Immature natural killer cell (primary cell): Measurements from ENCODE around the gene CYB5D1. TPM values are rescaled to one million over a fixed set of nuclear protein-coding genes. Genes with fewer than 3 reads are reported as not detected.
"Not testable (repeated sequence)": the region's sequence is repeated elsewhere in the genome, so short reads cannot be mapped to it uniquely, and the experiment has no call there.

Experiments
- DNase-seq, 3 donors: peaks; one replicate each; pipeline ENCODE4 v3.0.0; 2022; ENCODE audit warnings: mixed read lengths in 1 of 3
- H3K27ac Mint-ChIP-seq, 6 donors: one replicate each; pipeline ENCODE4 v1.8.0; 2020; ENCODE audit warnings: mixed read lengths in 6 of 6, mild to moderate bottlenecking in 5 of 6, inconsistent platforms in 4 of 6, moderate library complexity in 3 of 6
- H3K27me3 Mint-ChIP-seq, 3 donors: one replicate each; pipeline ENCODE4 v1.8.0; 2020 to 2021; ENCODE audit warnings: low read depth in 3 of 3, mild to moderate bottlenecking in 3 of 3, mixed read lengths in 3 of 3, moderate library complexity in 3 of 3, inconsistent platforms in 1 of 3
- H3K36me3 Mint-ChIP-seq, 3 donors: one replicate each; pipeline ENCODE4 v1.8.0; 2020; ENCODE audit warnings: mixed read lengths in 3 of 3, inconsistent platforms in 2 of 3, mild to moderate bottlenecking in 2 of 3
- H3K4me1 Mint-ChIP-seq, 2 donors: one replicate each; pipeline ENCODE4 v1.8.0; 2020; ENCODE audit warnings: inconsistent platforms in 2 of 2, mild to moderate bottlenecking in 2 of 2, mixed read lengths in 2 of 2, moderate library complexity in 1 of 2
- H3K4me3 Mint-ChIP-seq, 5 donors: one replicate each; pipeline ENCODE4 v1.8.0; 2020; ENCODE audit warnings: mild to moderate bottlenecking in 5 of 5, mixed read lengths in 5 of 5, inconsistent platforms in 3 of 5, moderate library complexity in 3 of 5
- H3K9me3 Mint-ChIP-seq, 6 donors: one replicate each; pipeline ENCODE4 v1.8.0; 2020; ENCODE audit warnings: mild to moderate bottlenecking in 6 of 6, mixed read lengths in 6 of 6, inconsistent platforms in 4 of 6, moderate library complexity in 3 of 6
- polyA plus RNA-seq, 3 donors: library from polyadenylated mRNA; unstranded; fragments of 300-500 nt; fragmentation: Illumina TruSeq; gene quantifications; one replicate each; pipeline ENCODE4 v1.2.3, GENCODE V29; 2021

Gene CYB5D1
- polyA plus RNA-seq, 3 donors from 2014 or later = 2.9 to 3.7 TPM; not detected in 1

GRCh38 chr17:7862692-7863437, 5.1 kb downstream of the CYB5D1 start:
- Mint-ChIP-seq H3K4me3 (no peak overlapping the region), H3K27ac (peak overlapping the region in 1 of 6 donors; percentile 73), H3K4me1 (peaks cover 18 to 21% of the 10 kb centered on the region in 2 donors), H3K27me3 (peaks cover 0 to 5% (median 2%) of the 10 kb centered on the region in 3 donors), H3K9me3 (no peaks in the 10 kb centered on the region), H3K36me3 (peaks cover 0 to 9% (median 8%) of the 10 kb centered on the region in 3 donors)
- DNase-seq = peak; percentile 55 to 61 (median 58)

- not testable (repeated sequence) for H3K27ac Mint-ChIP-seq, H3K4me3 Mint-ChIP-seq, H3K9me3 Mint-ChIP-seq, DNase-seq, H3K36me3 Mint-ChIP-seq, H3K27me3 Mint-ChIP-seq
- H3K4me1 Mint-ChIP-seq = peaks cover 30 to 34% of the 10 kb centered on the region in 2 donors
These were observed 6.6 kb downstream of the CYB5D1 start for GRCh38 chr17:7864384-7864783.

GRCh38 chr17:7864995-7865650, 7.3 kb downstream of the CYB5D1 start:
- Mint-ChIP-seq H3K9me3 (no peaks in the 10 kb centered on the region), H3K36me3 (peaks cover 0 to 11% (median 9%) of the 10 kb centered on the region in 3 donors), H3K27ac (peak overlapping the region in 1 of 6 donors; percentile 69), H3K4me1 (peaks cover 33 to 34% of the 10 kb centered on the region in 2 donors), H3K27me3 (peaks cover 0 to 2% (median 0%) of the 10 kb centered on the region in 3 donors), H3K4me3 (no peak overlapping the region)
- no peak for DNase-seq

- Mint-ChIP-seq H3K27me3 (no peaks in the 10 kb centered on the region), H3K36me3 (peaks cover 0 to 12% (median 7%) of the 10 kb centered on the region in 3 donors), H3K9me3 (no peaks in the 10 kb centered on the region), H3K27ac (peak overlapping the region; percentile 73 to 94 (median 86)), H3K4me3 (peak overlapping the region; percentile 61 to 88 (median 75)), H3K4me1 (peaks cover 34 to 40% of the 10 kb centered on the region in 2 donors)
- DNase-seq = peak in 2 of 3 donors; percentile 24 to 39
These were observed 10.1 kb downstream of the CYB5D1 start for GRCh38 chr17:7867881-7868329.

- Mint-ChIP-seq H3K4me3 (no peak overlapping the region), H3K36me3 (peaks cover 6 to 21% (median 10%) of the 10 kb centered on the region in 3 donors), H3K9me3 (no peaks in the 10 kb centered on the region), H3K4me1 (peaks cover 18 to 30% of the 10 kb centered on the region in 2 donors), H3K27ac (peak overlapping the region in 1 of 6 donors; percentile 48), H3K27me3 (no peaks in the 10 kb centered on the region)
- no peak for DNase-seq
These were observed 15.2 kb downstream of the CYB5D1 start for GRCh38 chr17:7873051-7873450.

- DNase-seq = no peak
- Mint-ChIP-seq H3K27ac (peak overlapping the region in 2 of 6 donors; percentile 5 to 51), H3K4me1 (peaks cover 4 to 19% of the 10 kb centered on the region in 2 donors), H3K27me3 (no peaks in the 10 kb centered on the region), H3K36me3 (peaks cover 6 to 21% (median 7%) of the 10 kb centered on the region in 3 donors), H3K9me3 (no peaks in the 10 kb centered on the region), H3K4me3 (no peak overlapping the region)
These were observed 18.1 kb downstream of the CYB5D1 start for GRCh38 chr17:7875804-7876370.

GRCh38 chr17:7878234-7878633, 20.4 kb downstream of the CYB5D1 start:
- H3K4me1 Mint-ChIP-seq = peaks cover 1 to 8% of the 10 kb centered on the region in 2 donors
- no peak overlapping the region for H3K4me3 Mint-ChIP-seq
- no peak overlapping the region for H3K27ac Mint-ChIP-seq
- no peaks in the 10 kb centered on the region for H3K27me3 Mint-ChIP-seq
- no peak for DNase-seq
- no peaks in the 10 kb centered on the region for H3K9me3 Mint-ChIP-seq
- H3K36me3 Mint-ChIP-seq = peaks cover 3 to 15% (median 7%) of the 10 kb centered on the region in 3 donors

- H3K27ac Mint-ChIP-seq = no peak overlapping the region
- peaks cover 5 to 7% of the 10 kb centered on the region in 2 donors for H3K4me1 Mint-ChIP-seq
- no peaks in the 10 kb centered on the region for H3K9me3 Mint-ChIP-seq
- no peak overlapping the region for H3K4me3 Mint-ChIP-seq
- no peak for DNase-seq
- H3K36me3 Mint-ChIP-seq = peaks cover 0 to 4% (median 0%) of the 10 kb centered on the region in 3 donors
- H3K27me3 Mint-ChIP-seq = peaks cover 5 to 9% (median 7%) of the 10 kb centered on the region in 3 donors
These were observed 22.5 kb downstream of the CYB5D1 start for GRCh38 chr17:7880076-7880868.

GRCh38 chr17:7881276-7882054, 23.7 kb downstream of the CYB5D1 start:
- no peak overlapping the region for H3K27ac Mint-ChIP-seq
- peaks cover 5 to 17% (median 9%) of the 10 kb centered on the region in 3 donors for H3K27me3 Mint-ChIP-seq
- no peak for DNase-seq
- H3K4me1 Mint-ChIP-seq = peaks cover 5 to 7% of the 10 kb centered on the region in 2 donors
- peaks cover 0 to 2% (median 0%) of the 10 kb centered on the region in 6 donors for H3K9me3 Mint-ChIP-seq
- H3K4me3 Mint-ChIP-seq = no peak overlapping the region
- no peaks in the 10 kb centered on the region for H3K36me3 Mint-ChIP-seq

GRCh38 chr17:7882068-7882467, 24.3 kb downstream of the CYB5D1 start:
- Mint-ChIP-seq H3K4me1 (peaks cover 5 to 7% of the 10 kb centered on the region in 2 donors), H3K9me3 (peaks cover 0 to 2% (median 0%) of the 10 kb centered on the region in 6 donors), H3K27ac (no peak overlapping the region), H3K4me3 (no peak overlapping the region), H3K36me3 (no peaks in the 10 kb centered on the region), H3K27me3 (peaks cover 5 to 17% (median 9%) of the 10 kb centered on the region in 3 donors)
- no peak for DNase-seq

- H3K36me3 Mint-ChIP-seq = no peaks in the 10 kb centered on the region
- no peak overlapping the region for H3K27ac Mint-ChIP-seq
- no peak overlapping the region for H3K4me3 Mint-ChIP-seq
These were observed 24.8 kb downstream of the CYB5D1 start for GRCh38 chr17:7882629-7883028.

GRCh38 chr17:7883781-7884386, 26.1 kb downstream of the CYB5D1 start:
- peaks cover 0 to 2% (median 0%) of the 10 kb centered on the region in 6 donors for H3K9me3 Mint-ChIP-seq
- peaks cover 5 to 7% of the 10 kb centered on the region in 2 donors for H3K4me1 Mint-ChIP-seq
- H3K27me3 Mint-ChIP-seq = peaks cover 5 to 17% (median 9%) of the 10 kb centered on the region in 3 donors
- H3K36me3 Mint-ChIP-seq = no peaks in the 10 kb centered on the region
- peak overlapping the region; percentile 61 to 91 (median 82) for H3K27ac Mint-ChIP-seq
- DNase-seq = peak; percentile 11 to 21 (median 17)
- peak overlapping the region; percentile 63 to 85 (median 82) for H3K4me3 Mint-ChIP-seq

More at GRCh38 chr17:7882629-7883028, 24.8 kb downstream of the CYB5D1 start:
- Mint-ChIP-seq H3K27me3 (peaks cover 5 to 17% (median 9%) of the 10 kb centered on the region in 3 donors), H3K4me1 (peaks cover 5 to 7% of the 10 kb centered on the region in 2 donors), H3K9me3 (peaks cover 0 to 2% (median 0%) of the 10 kb centered on the region in 6 donors)
- no peak for DNase-seq
